A673 (cell line): ENCODE data around the gene KIDINS220. TPM values are rescaled to one million over a fixed set of nuclear protein-coding genes. Genes with fewer than 3 reads are reported as not detected.

Experiments used
- Bru-seq: library from RNA; stranded (reverse); fragments of 400-500 nt; gene quantifications from one replicate; lab custom pipeline; 2021; lab: Mats Ljungman, UMichigan
- BruChase-seq, 2 experiments: library from RNA; stranded (reverse); fragments of 400-500 nt; gene quantifications; one replicate each; lab custom pipeline; 2021; lab: Mats Ljungman, UMichigan
- BruUV-seq: library from RNA; stranded (reverse); fragments of 400-500 nt; replicated peaks from 2 replicates; lab custom pipeline; 2021; lab: Mats Ljungman, UMichigan
- CTCF ChIA-PET: fragments of 300-600 bp; sonication (Branson Sonifier 250); formaldehyde crosslinking; loops from one replicate; lab custom pipeline; 2022; ENCODE audit warnings: antibody characterized with exemption; lab: Charles Lee
- POLR2A ChIA-PET: fragments of 300-600 bp; sonication (Branson Sonifier 250); formaldehyde crosslinking; loops from one replicate; lab custom pipeline; 2022; ENCODE audit warnings: antibody characterized with exemption; ENCODE audit not compliant: low non-redundant PET; lab: Charles Lee
- DNase-seq: peaks from one replicate; pipeline ENCODE4 v3.0.0-alpha.2; 2015; ENCODE audit warnings: low spot score
- H3K27ac ChIP-seq: fragments of 200-600 bp; sonication (generic); 2 replicates; pipeline ENCODE4 v1.5.1; 2016; ENCODE audit warnings: mixed run types, low read depth, mild to moderate bottlenecking, mixed read lengths, antibody characterized with exemption, low read length; ENCODE audit not compliant: poor library complexity, severe bottlenecking
- H3K27me3 ChIP-seq: fragments of 200-600 bp; sonication (generic); replicated peaks from 2 replicates; pipeline ENCODE4 v1.6.1; 2017; ENCODE audit warnings: mixed run types, low read depth, mild to moderate bottlenecking, mixed read lengths, antibody characterized with exemption, low read length; ENCODE audit not compliant: insufficient read depth, poor library complexity
- H3K36me3 ChIP-seq: fragments of 200-600 bp; sonication (generic); 2 replicates; pipeline ENCODE4 v1.6.1; 2016; ENCODE audit warnings: mixed run types, mild to moderate bottlenecking, mixed read lengths, antibody characterized with exemption, low read length; ENCODE audit not compliant: insufficient read depth, poor library complexity, severe bottlenecking
- H3K4me1 ChIP-seq: fragments of 200-600 bp; sonication (generic); 2 replicates; pipeline ENCODE4 v1.6.1; 2017; ENCODE audit warnings: mixed run types, mild to moderate bottlenecking, mixed read lengths, antibody characterized with exemption, low read length; ENCODE audit not compliant: insufficient read depth, poor library complexity, severe bottlenecking
- H3K4me3 ChIP-seq: fragments of 200-600 bp; sonication (generic); 2 replicates; pipeline ENCODE4 v1.5.1; 2016; ENCODE audit warnings: low read depth, mixed run types, mild to moderate bottlenecking, mixed read lengths, low read length; ENCODE audit not compliant: poor library complexity, severe bottlenecking
- H3K9me3 ChIP-seq: fragments of 200-600 bp; sonication (generic); 2 replicates; pipeline ENCODE4 v1.6.1; 2016; ENCODE audit warnings: mixed run types, low read depth, mild to moderate bottlenecking, mixed read lengths, antibody characterized with exemption, low read length; ENCODE audit not compliant: poor library complexity, severe bottlenecking
- EZH2 ChIP-seq: fragments of 200-600 bp; sonication (generic); IDR thresholded peaks from 2 replicates; pipeline ENCODE4 v1.6.1; 2017; ENCODE audit warnings: borderline replicate concordance, low read depth, mild to moderate bottlenecking, mixed read lengths, antibody characterized with exemption, low read length; ENCODE audit not compliant: poor library complexity, severe bottlenecking
- intact Hi-C: fragments of 100-400 bp; cut with micrococcal nuclease; formaldehyde crosslinking; loops from one replicate; pipeline ENCODE4 v1.10.0; 2022; ENCODE audit not compliant: unreplicated experiment
- long read RNA-seq: library from polyadenylated mRNA; stranded (forward); transcript quantifications from one replicate; pipeline ENCODE4 v2.0.0, GENCODE V29; 2022
- total RNA-seq: library from RNA; stranded (reverse); gene quantifications from 2 replicates; pipeline ENCODE4 v1.2.3, GENCODE V29; 2021
- TF ChIP-seq, protein P1 (sequence below): fragments of 300-800, 200-600 bp; sonication (generic); conservative IDR thresholded peaks from 2 replicates; pipeline ENCODE4 v1.5.1; 2017; ENCODE audit warnings: low read depth, mild to moderate bottlenecking, antibody characterized with exemption, low read length, moderate library complexity, mixed read lengths

Gene KIDINS220
- total RNA-seq (45.2 and 46.4 TPM in 2 replicates), Bru-seq, nascent RNA (percentile 79 among the genes with signal in this experiment), BruChase-seq, experiment 1, labeled RNA remaining after a 2-hour chase (percentile 81 among the genes with signal in this experiment), BruChase-seq, experiment 2, labeled RNA remaining after a 6-hour chase (percentile 88 among the genes with signal in this experiment)
- long read RNA-seq, partial matches to known transcripts: 28 of 73 reads
- long read RNA-seq, other reads (novel, unspliced or antisense): 45 of 73 reads

DNA sequence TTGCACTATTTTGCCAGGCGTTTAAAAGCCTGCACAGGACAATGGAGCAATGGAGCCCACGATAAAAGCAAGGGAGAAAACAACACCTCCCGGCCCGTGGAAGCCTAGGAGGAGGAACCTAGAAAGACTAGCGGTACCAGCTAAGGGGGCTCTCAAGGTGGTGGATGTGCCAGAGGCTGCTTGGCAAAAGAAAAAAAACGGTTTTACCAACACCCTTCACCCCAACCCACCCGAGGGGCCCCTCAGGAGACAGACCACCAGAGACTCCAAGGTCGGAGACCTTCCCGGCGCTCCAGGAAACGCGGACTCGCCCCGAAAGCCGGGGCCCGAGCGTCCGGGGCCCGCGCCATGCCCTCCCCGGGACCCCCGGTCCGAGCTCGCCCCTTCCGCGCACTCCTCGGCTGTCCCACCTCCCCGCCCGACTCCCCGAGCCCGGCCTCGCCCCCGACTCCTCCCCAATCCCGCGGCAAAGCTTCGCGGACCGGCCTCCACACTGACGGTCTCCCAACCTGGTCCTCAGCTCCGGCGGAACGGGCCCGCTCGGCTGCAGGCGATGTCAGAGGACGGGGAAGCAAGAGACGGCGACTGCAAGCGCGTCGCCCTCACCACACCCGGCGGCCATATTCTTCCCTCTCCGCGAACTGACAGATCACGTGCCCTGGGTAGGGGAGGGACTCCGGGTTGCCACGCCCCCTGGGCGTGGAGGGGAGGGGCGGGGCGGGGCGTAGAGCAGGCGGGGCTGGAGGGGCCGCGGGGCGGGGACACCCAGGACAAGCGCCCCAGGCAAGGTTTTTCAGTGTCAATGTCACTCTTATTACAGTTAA lies at the start of gene KIDINS220:
Gene KIDINS220 (minus strand): TSS at position 643 of the 824 bp plus-strand sequence. CDS start 10,520 bp downstream, outside the sequence.
- Histone ChIP-seq H3K27me3 (no peaks in the 10 kb centered on the region), H3K4me1 (peaks cover 10% of the 10 kb centered on the region), H3K27ac (peak within 1 kb of the TSS; percentile 83), H3K4me3 (peak within 1 kb of the TSS; percentile 98), H3K36me3 (no peaks in the 10 kb centered on the region), H3K9me3 (no peaks in the 10 kb centered on the region)
- intact Hi-C loops: no loop called here
- BruUV-seq: no TSS peak
- TF ChIP-seq, protein P1, sequence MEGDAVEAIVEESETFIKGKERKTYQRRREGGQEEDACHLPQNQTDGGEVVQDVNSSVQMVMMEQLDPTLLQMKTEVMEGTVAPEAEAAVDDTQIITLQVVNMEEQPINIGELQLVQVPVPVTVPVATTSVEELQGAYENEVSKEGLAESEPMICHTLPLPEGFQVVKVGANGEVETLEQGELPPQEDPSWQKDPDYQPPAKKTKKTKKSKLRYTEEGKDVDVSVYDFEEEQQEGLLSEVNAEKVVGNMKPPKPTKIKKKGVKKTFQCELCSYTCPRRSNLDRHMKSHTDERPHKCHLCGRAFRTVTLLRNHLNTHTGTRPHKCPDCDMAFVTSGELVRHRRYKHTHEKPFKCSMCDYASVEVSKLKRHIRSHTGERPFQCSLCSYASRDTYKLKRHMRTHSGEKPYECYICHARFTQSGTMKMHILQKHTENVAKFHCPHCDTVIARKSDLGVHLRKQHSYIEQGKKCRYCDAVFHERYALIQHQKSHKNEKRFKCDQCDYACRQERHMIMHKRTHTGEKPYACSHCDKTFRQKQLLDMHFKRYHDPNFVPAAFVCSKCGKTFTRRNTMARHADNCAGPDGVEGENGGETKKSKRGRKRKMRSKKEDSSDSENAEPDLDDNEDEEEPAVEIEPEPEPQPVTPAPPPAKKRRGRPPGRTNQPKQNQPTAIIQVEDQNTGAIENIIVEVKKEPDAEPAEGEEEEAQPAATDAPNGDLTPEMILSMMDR: no peak
- TF ChIP-seq EZH2: no peak
- DNase-seq: peak; percentile 88
- POLR2A ChIA-PET: interaction anchor here (0.6 kb wide), 1 partner anchor 14 kb away, joined by 4 read pairs; no protein-coding TSS in a partner anchor
- CTCF ChIA-PET: interaction anchor here (0.5 to 0.7 kb wide), 2 partner anchors 396 to 1918 kb away, joined by 3 to 5 read pairs; no protein-coding TSS in a partner anchor

DNA sequence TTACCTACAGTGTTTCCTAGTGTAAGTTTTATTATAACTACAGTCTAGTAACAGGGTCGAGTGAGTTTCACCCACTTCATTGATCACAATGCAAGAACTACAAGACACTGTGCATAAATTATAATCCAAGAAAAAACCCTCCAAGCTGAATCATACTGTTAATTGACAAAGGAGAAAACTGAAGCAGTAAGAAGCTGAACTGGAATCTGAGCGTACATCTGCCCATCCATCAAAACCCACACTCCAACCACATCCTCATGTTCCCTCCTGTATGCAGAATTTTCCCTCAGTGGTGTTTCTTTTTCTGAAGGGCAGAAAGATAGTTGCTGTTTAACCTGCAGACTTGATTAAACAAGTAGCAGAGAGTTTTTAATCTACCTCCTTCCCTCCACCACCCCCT lies 49.5 kb upstream of the KIDINS220 start:
- CTCF ChIA-PET: no interaction called here
- DNase-seq: no peak
- Histone ChIP-seq H3K36me3 (no peaks in the 10 kb centered on the region), H3K9me3 (no peaks in the 10 kb centered on the region), H3K4me3 (no peak overlapping the region), H3K27ac (peak overlapping the region; percentile 10), H3K4me1 (peaks cover 33% of the 10 kb centered on the region), H3K27me3 (no peaks in the 10 kb centered on the region)
- POLR2A ChIA-PET: no interaction called here
- no TSS peak for BruUV-seq
- intact Hi-C loops: no loop called here
- TF ChIP-seq, protein P1: no peak
- no peak for TF ChIP-seq EZH2

DNA sequence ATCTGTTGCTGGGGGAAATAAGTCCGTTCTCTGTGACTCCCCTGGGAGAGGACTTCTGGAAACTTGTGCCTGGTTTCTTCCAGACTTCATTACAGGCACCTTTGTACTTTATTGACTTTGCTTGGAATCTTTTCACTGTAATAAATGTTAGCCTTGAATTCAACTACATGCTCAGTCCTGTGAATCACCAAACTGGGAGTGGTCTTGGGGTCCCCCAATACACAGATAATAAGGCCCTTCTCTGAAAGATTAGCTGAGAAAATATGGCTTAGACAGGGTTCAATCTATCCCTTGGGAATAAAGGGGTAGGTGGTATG lies 48.7 kb upstream of the KIDINS220 start:
- no TSS peak for BruUV-seq
- Histone ChIP-seq H3K27me3 (no peaks in the 10 kb centered on the region), H3K9me3 (no peaks in the 10 kb centered on the region), H3K4me3 (no peak overlapping the region), H3K36me3 (no peaks in the 10 kb centered on the region), H3K4me1 (peaks cover 33% of the 10 kb centered on the region), H3K27ac (no peak overlapping the region)
- ChIA-PET CTCF (no interaction called here), POLR2A (no interaction called here)
- TF ChIP-seq, protein P1: no peak
- TF ChIP-seq EZH2: no peak
- intact Hi-C loops: no loop called here
- DNase-seq: no peak
